MM.1S (cell line): Measurements from ENCODE around the gene CMTR1.

Experiments
- DNase-seq: peaks from one replicate; pipeline ENCODE4 v3.0.0-alpha.2; 2015
- H2AFZ ChIP-seq: fragments of 300-600 bp; sonication (generic); 2 replicates; pipeline ENCODE4 v1.6.0; 2016; ENCODE audit warnings: antibody characterized with exemption, low read length
- H3F3A ChIP-seq: fragments of 300-600 bp; sonication (generic); 2 replicates; pipeline ENCODE4 v1.6.1; 2016; ENCODE audit warnings: mild to moderate bottlenecking, antibody characterized with exemption, low read length, moderate library complexity, mixed read lengths; ENCODE audit not compliant: insufficient read depth
- H3K27ac ChIP-seq: fragments of 300-600 bp; sonication (generic); 2 replicates; pipeline ENCODE4 v1.5.1; 2016; ENCODE audit warnings: mild to moderate bottlenecking, low read length
- H3K27me3 ChIP-seq: fragments of 300-600 bp; sonication (generic); replicated peaks from 2 replicates; pipeline ENCODE4 v1.6.0; 2016; ENCODE audit warnings: low read length; ENCODE audit not compliant: insufficient read depth
- H3K36me3 ChIP-seq: fragments of 300-600 bp; sonication (generic); replicated peaks from 2 replicates; pipeline ENCODE4 v1.6.1; 2016; ENCODE audit warnings: mild to moderate bottlenecking, low read length, mixed read lengths; ENCODE audit not compliant: insufficient read depth
- H3K4me1 ChIP-seq: fragments of 300-600 bp; sonication (generic); 2 replicates; pipeline ENCODE4 v1.6.1; 2016; ENCODE audit warnings: low read length, mixed read lengths
- H3K4me2 ChIP-seq: fragments of 300-600 bp; sonication (generic); 2 replicates; pipeline ENCODE4 v1.6.0; 2016; ENCODE audit warnings: low read depth, low read length
- H3K4me3 ChIP-seq: fragments of 300-600 bp; sonication (generic); 2 replicates; pipeline ENCODE4 v1.5.1; 2016; ENCODE audit warnings: low read length, mixed read lengths
- H3K79me2 ChIP-seq: fragments of 300-600 bp; sonication (generic); 2 replicates; pipeline ENCODE4 v1.6.1; 2016; ENCODE audit warnings: mixed run types, low read length, mixed read lengths
- H3K9ac ChIP-seq: fragments of 300-600 bp; sonication (generic); 2 replicates; pipeline ENCODE4 v1.6.1; 2016; ENCODE audit warnings: low read length, mixed read lengths
- H3K9me2 ChIP-seq: fragments of 300-600 bp; sonication (generic); replicated peaks from 2 replicates; pipeline ENCODE4 v1.6.1; 2016; ENCODE audit warnings: mild to moderate bottlenecking, low read length, mixed read lengths; ENCODE audit not compliant: insufficient read depth
- H3K9me3 ChIP-seq: fragments of 300-600 bp; sonication (generic); replicated peaks from 2 replicates; pipeline ENCODE4 v1.6.1; 2016; ENCODE audit warnings: mild to moderate bottlenecking, low read length, mixed read lengths; ENCODE audit not compliant: insufficient read depth
- H4K20me1 ChIP-seq: fragments of 300-600 bp; sonication (generic); 2 replicates; pipeline ENCODE4 v1.6.1; 2016; ENCODE audit warnings: mild to moderate bottlenecking, low read length, moderate library complexity, mixed read lengths; ENCODE audit not compliant: insufficient read depth
- EZH2 ChIP-seq: fragments of 300-600 bp; sonication (generic); optimal IDR thresholded peaks from 2 replicates; pipeline ENCODE3; 2017; ENCODE audit warnings: low read depth, mild to moderate bottlenecking, antibody characterized with exemption, low read length, mixed read lengths
- EZH2phosphoT487 ChIP-seq: fragments of 300-600 bp; sonication (generic); IDR thresholded peaks from 2 replicates; pipeline ENCODE4 v1.6.1; 2018; ENCODE audit warnings: antibody characterized with exemption, low read length
- TF ChIP-seq, protein P1 (sequence below): fragments of 300-600 bp; sonication (generic); IDR thresholded peaks from 2 replicates; pipeline ENCODE4 v1.5.1; 2016; ENCODE audit warnings: antibody characterized with exemption, low read length, mixed read lengths

Gene CMTR1

GRCh38 chr6:37487591-37488380, 54.8 kb downstream of the CMTR1 start:
- no peaks in the 10 kb centered on the region for H3F3A ChIP-seq
- no peak overlapping the region for H3K4me2 ChIP-seq
- H3K9me3 ChIP-seq: no peaks in the 10 kb centered on the region
- H3K79me2 ChIP-seq: no peaks in the 10 kb centered on the region
- H3K4me1 ChIP-seq: peaks cover 11% of the 10 kb centered on the region; the same call in 1 of the 2 replicates
- DNase-seq: no peak
- H3K4me3 ChIP-seq: no peak overlapping the region
- no peaks in the 10 kb centered on the region for H4K20me1 ChIP-seq
- no peaks in the 10 kb centered on the region for H3K27me3 ChIP-seq
- H3K9me2 ChIP-seq: no peaks in the 10 kb centered on the region
- no peaks in the 10 kb centered on the region for H3K36me3 ChIP-seq
- TF ChIP-seq EZH2phosphoT487: no peak
- TF ChIP-seq, protein P1, sequence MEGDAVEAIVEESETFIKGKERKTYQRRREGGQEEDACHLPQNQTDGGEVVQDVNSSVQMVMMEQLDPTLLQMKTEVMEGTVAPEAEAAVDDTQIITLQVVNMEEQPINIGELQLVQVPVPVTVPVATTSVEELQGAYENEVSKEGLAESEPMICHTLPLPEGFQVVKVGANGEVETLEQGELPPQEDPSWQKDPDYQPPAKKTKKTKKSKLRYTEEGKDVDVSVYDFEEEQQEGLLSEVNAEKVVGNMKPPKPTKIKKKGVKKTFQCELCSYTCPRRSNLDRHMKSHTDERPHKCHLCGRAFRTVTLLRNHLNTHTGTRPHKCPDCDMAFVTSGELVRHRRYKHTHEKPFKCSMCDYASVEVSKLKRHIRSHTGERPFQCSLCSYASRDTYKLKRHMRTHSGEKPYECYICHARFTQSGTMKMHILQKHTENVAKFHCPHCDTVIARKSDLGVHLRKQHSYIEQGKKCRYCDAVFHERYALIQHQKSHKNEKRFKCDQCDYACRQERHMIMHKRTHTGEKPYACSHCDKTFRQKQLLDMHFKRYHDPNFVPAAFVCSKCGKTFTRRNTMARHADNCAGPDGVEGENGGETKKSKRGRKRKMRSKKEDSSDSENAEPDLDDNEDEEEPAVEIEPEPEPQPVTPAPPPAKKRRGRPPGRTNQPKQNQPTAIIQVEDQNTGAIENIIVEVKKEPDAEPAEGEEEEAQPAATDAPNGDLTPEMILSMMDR: no peak
- no peak for TF ChIP-seq EZH2
- no peak overlapping the region for H3K27ac ChIP-seq
- no peak overlapping the region for H2AFZ ChIP-seq
- no peak overlapping the region for H3K9ac ChIP-seq

- TF ChIP-seq, protein P1: no peak
- TF ChIP-seq EZH2 (no peak), EZH2phosphoT487 (no peak)
- Histone ChIP-seq H3K79me2 (0 out of 2 replicates have a peak, but pooled peaks cover 1% of the 10 kb centered on the region), H3K9me3 (no peaks in the 10 kb centered on the region), H3K4me3 (no peak overlapping the region), H3F3A (no peaks in the 10 kb centered on the region), H3K36me3 (no peaks in the 10 kb centered on the region), H3K27me3 (no peaks in the 10 kb centered on the region), H3K9me2 (no peaks in the 10 kb centered on the region), H2AFZ (no peak overlapping the region), H3K27ac (no peak overlapping the region), H3K4me1 (peaks cover 4% of the 10 kb centered on the region; the same call in 1 of the 2 replicates), H4K20me1 (no peaks in the 10 kb centered on the region), H3K9ac (no peak overlapping the region), H3K4me2 (no peak overlapping the region)
- no peak for DNase-seq
Observed at GRCh38 chr6:37488476-37488875, 55.5 kb downstream of the CMTR1 start.

DNA sequence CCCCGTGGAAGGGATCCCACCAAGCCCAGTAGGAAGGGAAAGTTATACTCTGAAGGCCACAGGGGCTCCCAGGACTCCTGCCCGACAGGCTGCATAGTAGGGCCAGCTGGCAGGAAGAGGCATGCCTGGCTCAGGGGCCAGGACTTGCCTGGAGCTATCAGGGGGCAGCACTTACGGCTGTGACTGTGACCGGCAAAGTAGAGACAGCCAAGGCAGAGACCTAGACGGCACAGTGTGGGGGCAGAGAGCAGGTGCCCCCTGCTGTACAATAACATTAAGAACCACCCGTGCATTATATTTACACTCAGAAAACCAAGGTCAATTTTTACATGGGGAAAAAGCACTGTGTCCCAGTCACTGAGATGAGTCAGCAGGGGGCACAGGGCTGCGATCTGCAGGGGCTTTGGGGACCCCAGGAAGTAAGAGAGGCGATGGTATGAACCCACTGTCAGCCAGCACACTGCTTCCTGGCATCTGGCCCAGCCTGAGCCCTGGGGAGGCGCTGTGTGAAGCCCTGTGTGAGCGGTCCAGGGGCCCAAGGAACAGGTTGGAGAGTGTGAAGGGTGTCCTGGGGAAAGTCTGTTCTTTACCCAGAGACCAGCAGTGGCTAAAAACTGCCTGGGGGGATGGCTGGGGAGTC, 56.8 kb downstream of the CMTR1 start:
- no peaks in the 10 kb centered on the region for H3K4me1 ChIP-seq
- H3K79me2 ChIP-seq: 0 out of 2 replicates have a peak, but pooled peaks cover 3% of the 10 kb centered on the region
- no peak overlapping the region for H3K4me3 ChIP-seq
- H3F3A ChIP-seq: no peaks in the 10 kb centered on the region
- H3K27ac ChIP-seq: no peak overlapping the region
- TF ChIP-seq EZH2: no peak
- no peak for TF ChIP-seq EZH2phosphoT487
- TF ChIP-seq, protein P1: no peak
- no peaks in the 10 kb centered on the region for H4K20me1 ChIP-seq
- H3K9ac ChIP-seq: no peak overlapping the region
- H3K27me3 ChIP-seq: no peaks in the 10 kb centered on the region
- no peaks in the 10 kb centered on the region for H3K36me3 ChIP-seq
- H3K4me2 ChIP-seq: no peak overlapping the region
- no peak for DNase-seq
- no peaks in the 10 kb centered on the region for H3K9me2 ChIP-seq
- H2AFZ ChIP-seq: no peak overlapping the region
- H3K9me3 ChIP-seq: no peaks in the 10 kb centered on the region
